ENCODE measurements around the gene PGBD5.
A peak's percentile ranks its signal among the peaks of the same experiment; 100 is the strongest.

Gene PGBD5

GRCh38 chr1:230379928-230380327, 46.2 kb downstream of the PGBD5 start:
- Histone ChIP-seq H3K4me3 (ENCODE audit: low read depth, low read length) (no peak overlapping the region), H3K9me3 (no peaks in the 10 kb centered on the region; the same call in 1 of the 2 replicates), H3K36me3 (no peaks in the 10 kb centered on the region; the same call in 1 of the 2 replicates), H3K27me3 (no peaks in the 10 kb centered on the region), H3K4me1 (peaks cover 15% of the 10 kb centered on the region)
- no peak for TF ChIP-seq CTCF (IDR thresholded peaks at IDR 0.05; ENCODE audit: low read depth, low read length)
- DNase-seq, result peak; percentile 37

GRCh38 chr1:230379462-230379861, 46.7 kb downstream of the PGBD5 start:
- DNase-seq, result no peak
- Histone ChIP-seq H3K4me1 (peaks cover 15% of the 10 kb centered on the region), H3K9me3 (no peaks in the 10 kb centered on the region; the same call in 1 of the 2 replicates), H3K36me3 (no peaks in the 10 kb centered on the region; the same call in 1 of the 2 replicates), H3K27me3 (no peaks in the 10 kb centered on the region), H3K4me3 (ENCODE audit: low read depth, low read length) (no peak overlapping the region)
- TF ChIP-seq CTCF (IDR thresholded peaks at IDR 0.05; ENCODE audit: low read depth, low read length), result no peak

- H3K4me3 ChIP-seq (ENCODE audit: low read depth, low read length), result no peak overlapping the region
- no peak for DNase-seq
- peaks cover 15% of the 10 kb centered on the region for H3K4me1 ChIP-seq
- H3K27me3 ChIP-seq, result no peaks in the 10 kb centered on the region
- no peaks in the 10 kb centered on the region; the same call in 1 of the 2 replicates for H3K36me3 ChIP-seq
- TF ChIP-seq CTCF (IDR thresholded peaks at IDR 0.05; ENCODE audit: low read depth, low read length), result no peak
- no peaks in the 10 kb centered on the region; the same call in 1 of the 2 replicates for H3K9me3 ChIP-seq
These were observed 48.3 kb downstream of the PGBD5 start for GRCh38 chr1:230377851-230378250.

- Histone ChIP-seq H3K27me3 (no peaks in the 10 kb centered on the region), H3K4me3 (ENCODE audit: low read depth, low read length) (no peak overlapping the region), H3K36me3 (no peaks in the 10 kb centered on the region; the same call in 1 of the 2 replicates), H3K9me3 (no peaks in the 10 kb centered on the region; the same call in 1 of the 2 replicates), H3K4me1 (peaks cover 15% of the 10 kb centered on the region)
- no peak for DNase-seq
- no peak for TF ChIP-seq CTCF (IDR thresholded peaks at IDR 0.05; ENCODE audit: low read depth, low read length)
These were observed 48.8 kb downstream of the PGBD5 start for GRCh38 chr1:230377324-230377723.

- DNase-seq, result no peak
- no peaks in the 10 kb centered on the region for H3K27me3 ChIP-seq
- peaks cover 11% of the 10 kb centered on the region for H3K4me1 ChIP-seq
These were observed 49.8 kb downstream of the PGBD5 start for GRCh38 chr1:230376296-230376695.

More at GRCh38 chr1:230376296-230376695, 49.8 kb downstream of the PGBD5 start:
- Histone ChIP-seq H3K36me3 (no peaks in the 10 kb centered on the region; the same call in none of the 2 replicates), H3K9me3 (no peaks in the 10 kb centered on the region; the same call in 1 of the 2 replicates), H3K4me3 (ENCODE audit: low read depth, low read length) (no peak overlapping the region)
- no peak for TF ChIP-seq CTCF (IDR thresholded peaks at IDR 0.05; ENCODE audit: low read depth, low read length)

Data from BE2C (cell line).